Measurements from ENCODE around the gene FHOD3.
A peak's percentile ranks its signal among the peaks of the same experiment; 100 is the strongest.

The FHOD3 gene

DNA sequence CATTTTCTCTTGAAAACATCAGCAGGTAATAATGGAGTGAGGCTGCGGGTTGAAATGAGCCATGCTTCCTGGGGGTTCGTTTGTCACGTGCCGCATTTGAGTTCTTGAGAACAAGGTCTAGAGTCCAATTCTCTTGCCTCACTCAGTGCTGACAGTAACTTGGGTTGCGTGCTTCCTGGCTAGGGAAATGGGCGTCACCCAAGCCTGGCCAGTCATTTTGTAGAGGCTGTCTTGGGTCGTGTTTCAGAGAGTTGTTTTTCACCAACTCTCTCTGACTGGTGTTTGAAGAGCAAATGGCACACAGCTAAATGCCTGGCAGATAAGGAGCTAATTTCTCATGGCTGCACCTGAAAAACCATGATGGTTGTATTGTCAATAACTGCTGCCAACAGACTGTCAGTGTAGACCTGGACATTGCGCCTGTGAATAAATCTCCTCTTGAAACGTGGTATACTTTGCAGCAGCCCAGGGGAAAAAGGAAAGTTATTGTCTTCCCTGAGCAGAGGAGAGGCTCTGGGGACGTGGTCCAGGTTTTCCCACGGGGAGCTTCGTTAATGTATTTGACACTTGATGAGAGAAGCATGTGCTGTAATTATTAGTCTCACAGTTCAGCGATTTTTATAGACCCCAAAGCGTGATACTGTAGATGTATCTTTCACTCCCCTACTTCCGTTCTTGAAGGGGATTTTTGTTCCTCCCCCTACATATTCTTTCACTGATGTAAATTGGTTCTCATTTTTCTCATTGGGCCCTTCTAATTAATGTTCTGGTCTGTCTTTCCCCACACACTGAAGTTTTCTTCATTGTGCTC lies 196.0 kb downstream of the FHOD3 start:
- H3K4me1 ChIP-seq (ENCODE audit: insufficient read depth, low read length, poor library complexity, severe bottlenecking): peaks cover 40% of the 10 kb centered on the region
- no peaks in the 10 kb centered on the region for H3K27me3 ChIP-seq (ENCODE audit: insufficient read depth, low read length, poor library complexity, severe bottlenecking)
- no peaks in the 10 kb centered on the region for H3K9me3 ChIP-seq (ENCODE audit: insufficient read depth, low read depth, low read length)
- H3K9me2 ChIP-seq (replicated peaks; ENCODE audit: low read depth, low read length): no peaks in the 10 kb centered on the region
- peak overlapping the region; percentile 19 for H3K4me3 ChIP-seq (ENCODE audit: low read length, poor library complexity, severe bottlenecking)
- H4K20me1 ChIP-seq (ENCODE audit: insufficient read depth, low read length, poor library complexity, severe bottlenecking): no peaks in the 10 kb centered on the region
- H2AFZ ChIP-seq (ENCODE audit: low read length): peak overlapping the region; percentile 28; the same call in 1 of the 2 replicates
- peak overlapping the region; percentile 56 for H3K4me2 ChIP-seq (ENCODE audit: low read depth, low read length, poor library complexity, severe bottlenecking)
- no peaks in the 10 kb centered on the region for H3F3A ChIP-seq (ENCODE audit: low read depth)
- H3K36me3 ChIP-seq (ENCODE audit: insufficient read depth, low read length): no peaks in the 10 kb centered on the region
- H3K9ac ChIP-seq (ENCODE audit: low read depth, low read length, poor library complexity, severe bottlenecking): no peak overlapping the region
- no peaks in the 10 kb centered on the region for H3K79me2 ChIP-seq (ENCODE audit: insufficient read depth, low read length)
- TF ChIP-seq, protein P1, sequence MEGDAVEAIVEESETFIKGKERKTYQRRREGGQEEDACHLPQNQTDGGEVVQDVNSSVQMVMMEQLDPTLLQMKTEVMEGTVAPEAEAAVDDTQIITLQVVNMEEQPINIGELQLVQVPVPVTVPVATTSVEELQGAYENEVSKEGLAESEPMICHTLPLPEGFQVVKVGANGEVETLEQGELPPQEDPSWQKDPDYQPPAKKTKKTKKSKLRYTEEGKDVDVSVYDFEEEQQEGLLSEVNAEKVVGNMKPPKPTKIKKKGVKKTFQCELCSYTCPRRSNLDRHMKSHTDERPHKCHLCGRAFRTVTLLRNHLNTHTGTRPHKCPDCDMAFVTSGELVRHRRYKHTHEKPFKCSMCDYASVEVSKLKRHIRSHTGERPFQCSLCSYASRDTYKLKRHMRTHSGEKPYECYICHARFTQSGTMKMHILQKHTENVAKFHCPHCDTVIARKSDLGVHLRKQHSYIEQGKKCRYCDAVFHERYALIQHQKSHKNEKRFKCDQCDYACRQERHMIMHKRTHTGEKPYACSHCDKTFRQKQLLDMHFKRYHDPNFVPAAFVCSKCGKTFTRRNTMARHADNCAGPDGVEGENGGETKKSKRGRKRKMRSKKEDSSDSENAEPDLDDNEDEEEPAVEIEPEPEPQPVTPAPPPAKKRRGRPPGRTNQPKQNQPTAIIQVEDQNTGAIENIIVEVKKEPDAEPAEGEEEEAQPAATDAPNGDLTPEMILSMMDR (conservative IDR thresholded peaks at IDR 0.05; ENCODE audit: low read length): no peak
- no peak for TF ChIP-seq EZH2phosphoT487 (IDR thresholded peaks at IDR 0.05; ENCODE audit: borderline replicate concordance)

DNA sequence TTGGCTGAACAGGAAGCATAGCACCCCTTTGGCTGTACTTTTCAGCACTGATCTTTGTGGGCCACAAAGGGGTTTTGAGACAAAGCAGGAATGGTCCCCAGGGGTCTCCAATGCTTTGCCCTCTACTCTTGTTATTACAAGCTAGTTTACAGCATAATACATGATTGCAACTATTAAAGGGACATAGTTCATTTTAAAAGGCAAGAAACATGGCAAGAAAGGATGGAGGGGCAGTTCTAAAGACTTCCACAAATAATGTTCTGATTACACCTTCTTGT lies 196.6 kb downstream of the FHOD3 start:
- H3K9me2 ChIP-seq (replicated peaks; ENCODE audit: low read depth, low read length): no peaks in the 10 kb centered on the region
- no peak overlapping the region for H3K9ac ChIP-seq (ENCODE audit: low read depth, low read length, poor library complexity, severe bottlenecking)
- H3K79me2 ChIP-seq (ENCODE audit: insufficient read depth, low read length): no peaks in the 10 kb centered on the region
- peak overlapping the region; percentile 19 for H3K4me3 ChIP-seq (ENCODE audit: low read length, poor library complexity, severe bottlenecking)
- H3K27me3 ChIP-seq (ENCODE audit: insufficient read depth, low read length, poor library complexity, severe bottlenecking): no peaks in the 10 kb centered on the region
- H3F3A ChIP-seq (ENCODE audit: low read depth): no peaks in the 10 kb centered on the region
- no peaks in the 10 kb centered on the region for H3K9me3 ChIP-seq (ENCODE audit: insufficient read depth, low read depth, low read length)
- H3K4me1 ChIP-seq (ENCODE audit: insufficient read depth, low read length, poor library complexity, severe bottlenecking): peaks cover 40% of the 10 kb centered on the region
- H3K4me2 ChIP-seq (ENCODE audit: low read depth, low read length, poor library complexity, severe bottlenecking): peak overlapping the region; percentile 56
- H3K36me3 ChIP-seq (ENCODE audit: insufficient read depth, low read length): no peaks in the 10 kb centered on the region
- H2AFZ ChIP-seq (ENCODE audit: low read length): no peak overlapping the region
- no peaks in the 10 kb centered on the region for H4K20me1 ChIP-seq (ENCODE audit: insufficient read depth, low read length, poor library complexity, severe bottlenecking)
- TF ChIP-seq, protein P1 (conservative IDR thresholded peaks at IDR 0.05; ENCODE audit: low read length): no peak
- TF ChIP-seq EZH2phosphoT487 (IDR thresholded peaks at IDR 0.05; ENCODE audit: borderline replicate concordance): no peak

DNA sequence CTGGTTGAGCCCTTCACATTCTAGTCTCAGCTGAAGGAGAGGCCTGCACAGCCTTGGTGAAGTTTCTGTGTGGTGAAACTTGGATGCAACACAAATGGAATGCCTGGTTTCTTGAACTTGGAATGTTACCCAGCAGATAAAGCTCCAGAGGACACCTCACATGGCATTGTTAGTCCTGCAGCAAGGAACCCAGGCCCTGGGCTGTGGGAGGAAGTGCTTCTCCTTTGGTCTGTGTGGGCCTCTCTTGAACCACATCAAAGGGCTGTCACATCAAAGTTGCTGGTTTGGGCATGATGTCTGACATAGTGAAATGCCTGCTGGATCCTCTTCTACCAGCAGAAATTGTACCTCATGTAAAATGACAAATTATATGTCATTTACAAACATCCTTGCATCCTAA lies 198.5 kb downstream of the FHOD3 start:
- no peak for TF ChIP-seq EZH2phosphoT487 (IDR thresholded peaks at IDR 0.05; ENCODE audit: borderline replicate concordance)
- TF ChIP-seq, protein P1 (conservative IDR thresholded peaks at IDR 0.05; ENCODE audit: low read length): no peak
- peaks cover 57% of the 10 kb centered on the region for H3K4me1 ChIP-seq (ENCODE audit: insufficient read depth, low read length, poor library complexity, severe bottlenecking)
- H3K9me3 ChIP-seq (ENCODE audit: insufficient read depth, low read depth, low read length): no peaks in the 10 kb centered on the region
- no peak overlapping the region for H2AFZ ChIP-seq (ENCODE audit: low read length)
- H3K36me3 ChIP-seq (ENCODE audit: insufficient read depth, low read length): no peaks in the 10 kb centered on the region
- H3K4me2 ChIP-seq (ENCODE audit: low read depth, low read length, poor library complexity, severe bottlenecking): peak overlapping the region; percentile 73
- H3K79me2 ChIP-seq (ENCODE audit: insufficient read depth, low read length): no peaks in the 10 kb centered on the region
- H3F3A ChIP-seq (ENCODE audit: low read depth): no peaks in the 10 kb centered on the region
- no peaks in the 10 kb centered on the region for H4K20me1 ChIP-seq (ENCODE audit: insufficient read depth, low read length, poor library complexity, severe bottlenecking)
- peak overlapping the region; percentile 45 for H3K4me3 ChIP-seq (ENCODE audit: low read length, poor library complexity, severe bottlenecking)
- no peaks in the 10 kb centered on the region for H3K9me2 ChIP-seq (replicated peaks; ENCODE audit: low read depth, low read length)
- H3K9ac ChIP-seq (ENCODE audit: low read depth, low read length, poor library complexity, severe bottlenecking): no peak overlapping the region
- H3K27me3 ChIP-seq (ENCODE audit: insufficient read depth, low read length, poor library complexity, severe bottlenecking): no peaks in the 10 kb centered on the region
